HepG2 (cell line): ENCODE data around the gene NF2. TPM values are rescaled to one million over a fixed set of nuclear protein-coding genes. Genes with fewer than 3 reads are reported as not detected.

ENCODE experiments used
- ARNTL ChIP-seq: sonication (generic); formaldehyde crosslinking; IDR thresholded peaks from 2 replicates; pipeline ENCODE4 v1.4.0; 2020; ENCODE audit warnings: mild to moderate bottlenecking, missing genetic modification reagents
- HHEX ChIP-seq: IDR thresholded peaks from 2 replicates; pipeline ENCODE4 v1.6.1; 2016; ENCODE audit warnings: control low read depth
- MLLT10 ChIP-seq: sonication (generic); formaldehyde crosslinking; IDR thresholded peaks from 2 replicates; pipeline ENCODE4 v1.4.0; 2020; ENCODE audit warnings: missing genetic modification reagents
- RBAK ChIP-seq: sonication (generic); formaldehyde crosslinking; IDR thresholded peaks from 2 replicates; pipeline ENCODE4 v1.5.1; 2020; ENCODE audit warnings: mild to moderate bottlenecking, missing genetic modification reagents
- RFX3 ChIP-seq: IDR thresholded peaks from 2 replicates; pipeline ENCODE4 v1.6.1; 2016; ENCODE audit warnings: missing biosample characterization, missing genetic modification reagents
- RXRB ChIP-seq: IDR thresholded peaks from 2 replicates; pipeline ENCODE4 v1.6.1; 2016; ENCODE audit warnings: borderline replicate concordance, missing genetic modification reagents, missing compliant biosample characterization
- SAP130 ChIP-seq: IDR thresholded peaks from 2 replicates; pipeline ENCODE4 v1.6.1; 2016; ENCODE audit warnings: low read depth
- SRSF4 ChIP-seq: fragments of 200-400 bp; formaldehyde crosslinking; IDR thresholded peaks from one replicate; pipeline ENCODE4 v1.6.1; 2018; ENCODE audit warnings: mild to moderate bottlenecking, low read depth, low read length, moderate library complexity; ENCODE audit not compliant: poor library complexity, severe bottlenecking
- STAG1 ChIP-seq: sonication (generic); formaldehyde crosslinking; IDR thresholded peaks from 2 replicates; pipeline ENCODE4 v1.4.0; 2020; ENCODE audit warnings: missing genetic modification reagents
- TRIM24 ChIP-seq: sonication (generic); formaldehyde crosslinking; IDR thresholded peaks from 2 replicates; pipeline ENCODE4 v1.8.0; 2022; ENCODE audit warnings: mild to moderate bottlenecking, missing genetic modification reagents
- ZNF232 ChIP-seq: sonication (generic); formaldehyde crosslinking; IDR thresholded peaks from 2 replicates; pipeline ENCODE4 v1.4.0; 2020; ENCODE audit warnings: missing genetic modification reagents, borderline replicate concordance
- ZNF382 ChIP-seq: sonication (generic); formaldehyde crosslinking; IDR thresholded peaks from 2 replicates; pipeline ENCODE4 v1.5.0; 2020; ENCODE audit warnings: missing genetic modification reagents, mild to moderate bottlenecking, borderline replicate concordance
- ZNF430 ChIP-seq: sonication (generic); formaldehyde crosslinking; IDR thresholded peaks from 2 replicates; pipeline ENCODE4 v1.9.0; 2021; ENCODE audit warnings: mild to moderate bottlenecking, missing genetic modification reagents
- ZNF460 ChIP-seq: sonication (generic); formaldehyde crosslinking; IDR thresholded peaks from 2 replicates; pipeline ENCODE4 v1.5.1; 2020; ENCODE audit warnings: missing genetic modification reagents, mild to moderate bottlenecking, borderline replicate concordance
- ZNF577 ChIP-seq: sonication (generic); formaldehyde crosslinking; IDR thresholded peaks from 2 replicates; pipeline ENCODE4 v1.4.0; 2020; ENCODE audit warnings: mild to moderate bottlenecking, low read depth, missing genetic modification reagents, borderline replicate concordance
- ZNF777 ChIP-seq: sonication (generic); formaldehyde crosslinking; IDR thresholded peaks from 2 replicates; pipeline ENCODE4 v1.4.0; 2020; ENCODE audit warnings: missing genetic modification reagents
- ZNF841 ChIP-seq: sonication (generic); formaldehyde crosslinking; IDR thresholded peaks from 2 replicates; pipeline ENCODE4 v1.8.1; 2023; ENCODE audit warnings: missing genetic modification reagents, borderline replicate concordance
- polyA plus RNA-seq, 8 experiments: library from polyadenylated mRNA; depleted of rRNA in 3 of 8; stranded (reverse) in 7 of 8; unstranded in 1 of 8; fragments of >200 nt; fragmentation: Illumina TruSeq in 4 of 8; extraction: Trizol in 4 of 8; gene quantifications; 2 replicates each; pipeline versions ENCODE4 v1.2.1 to v1.2.3, GENCODE V29; 2011 to 2016; ENCODE audit warnings: low read depth in 4 of 8, missing spikeins in 1 of 8, mixed read lengths in 1 of 8; ENCODE audit not compliant: insufficient read depth in 1 of 8
- total RNA-seq, 5 experiments: library from RNA; depleted of rRNA; stranded (reverse); fragments of >200 nt; fragmentation: Illumina TruSeq; extraction: Trizol; gene quantifications; 2 replicates each; pipeline ENCODE4 v1.2.3, GENCODE V29; 2016; ENCODE audit warnings: low read depth in 1 of 5
- TF ChIP-seq, protein P1 (sequence below): sonication (generic); formaldehyde crosslinking; IDR thresholded peaks from 2 replicates; pipeline ENCODE4 v1.4.0; 2020; ENCODE audit warnings: missing genetic modification reagents, mild to moderate bottlenecking, borderline replicate concordance
- TF ChIP-seq, protein P2 (sequence below): sonication (generic); formaldehyde crosslinking; IDR thresholded peaks from 2 replicates; pipeline ENCODE4 v1.4.0; 2020; ENCODE audit warnings: mild to moderate bottlenecking, missing genetic modification reagents
- TF ChIP-seq, protein P3 (sequence below): sonication (generic); formaldehyde crosslinking; IDR thresholded peaks from 2 replicates; pipeline ENCODE4 v1.4.0; 2020; ENCODE audit warnings: missing genetic modification reagents
- TF ChIP-seq, protein P4 (sequence below): sonication (generic); formaldehyde crosslinking; conservative IDR thresholded peaks from 2 replicates; pipeline ENCODE4 v1.8.0; 2022; ENCODE audit warnings: mild to moderate bottlenecking, moderate library complexity, missing genetic modification reagents
- TF ChIP-seq, protein P5 (sequence below): sonication (generic); formaldehyde crosslinking; IDR thresholded peaks from 2 replicates; pipeline ENCODE4 v1.5.1; 2020; ENCODE audit warnings: mild to moderate bottlenecking, missing genetic modification reagents, moderate library complexity

The NF2 gene
- total and polyA plus RNA-seq, 2 of the 13 experiments (the other 11 are each of a cell fraction or from before 2014, with no cell fraction given), result 9.3 to 33.3 TPM

DNA sequence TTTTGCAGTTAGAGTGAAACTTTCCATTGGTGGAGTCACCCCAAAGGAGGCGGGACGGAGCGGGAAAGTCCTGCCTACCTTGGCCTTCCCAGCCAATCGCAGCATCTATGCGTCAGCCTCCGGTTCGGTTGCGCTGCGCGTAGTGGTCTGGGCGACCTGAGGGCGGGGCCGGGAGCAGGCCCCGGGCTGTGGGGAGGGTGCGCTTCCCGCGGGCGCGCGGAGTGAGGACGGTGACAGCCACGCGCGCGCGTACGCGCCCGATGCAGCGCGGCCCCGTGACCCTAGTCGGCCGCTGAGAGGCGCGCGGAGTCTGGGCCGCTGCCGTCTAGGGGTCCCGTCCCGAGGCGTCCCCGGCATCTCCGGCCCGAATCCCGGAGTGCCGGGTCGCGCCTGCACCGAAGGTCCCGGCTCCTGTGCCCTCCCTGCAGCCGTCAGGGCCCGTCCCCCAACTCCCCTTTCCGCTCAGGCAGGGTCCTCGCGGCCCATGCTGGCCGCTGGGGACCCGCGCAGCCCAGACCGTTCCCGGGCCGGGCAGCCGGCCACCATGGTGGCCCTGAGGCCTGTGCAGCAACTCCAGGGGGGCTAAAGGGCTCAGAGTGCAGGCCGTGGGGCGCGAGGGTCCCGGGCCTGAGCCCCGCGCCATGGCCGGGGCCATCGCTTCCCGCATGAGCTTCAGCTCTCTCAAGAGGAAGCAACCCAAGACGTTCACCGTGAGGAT is at the start of gene NF2 (continued):
- TF ChIP-seq, protein P1, sequence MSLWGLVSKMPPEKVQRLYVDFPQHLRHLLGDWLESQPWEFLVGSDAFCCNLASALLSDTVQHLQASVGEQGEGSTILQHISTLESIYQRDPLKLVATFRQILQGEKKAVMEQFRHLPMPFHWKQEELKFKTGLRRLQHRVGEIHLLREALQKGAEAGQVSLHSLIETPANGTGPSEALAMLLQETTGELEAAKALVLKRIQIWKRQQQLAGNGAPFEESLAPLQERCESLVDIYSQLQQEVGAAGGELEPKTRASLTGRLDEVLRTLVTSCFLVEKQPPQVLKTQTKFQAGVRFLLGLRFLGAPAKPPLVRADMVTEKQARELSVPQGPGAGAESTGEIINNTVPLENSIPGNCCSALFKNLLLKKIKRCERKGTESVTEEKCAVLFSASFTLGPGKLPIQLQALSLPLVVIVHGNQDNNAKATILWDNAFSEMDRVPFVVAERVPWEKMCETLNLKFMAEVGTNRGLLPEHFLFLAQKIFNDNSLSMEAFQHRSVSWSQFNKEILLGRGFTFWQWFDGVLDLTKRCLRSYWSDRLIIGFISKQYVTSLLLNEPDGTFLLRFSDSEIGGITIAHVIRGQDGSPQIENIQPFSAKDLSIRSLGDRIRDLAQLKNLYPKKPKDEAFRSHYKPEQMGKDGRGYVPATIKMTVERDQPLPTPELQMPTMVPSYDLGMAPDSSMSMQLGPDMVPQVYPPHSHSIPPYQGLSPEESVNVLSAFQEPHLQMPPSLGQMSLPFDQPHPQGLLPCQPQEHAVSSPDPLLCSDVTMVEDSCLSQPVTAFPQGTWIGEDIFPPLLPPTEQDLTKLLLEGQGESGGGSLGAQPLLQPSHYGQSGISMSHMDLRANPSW, result peak; percentile 69; the same call in 1 of the 2 replicates
- TF ChIP-seq HHEX (CRISPR knock-in tag), result no peak
- peak; percentile 16; the same call in 1 of the 2 replicates for TF ChIP-seq ARNTL (CRISPR knock-in tag)
- TF ChIP-seq, protein P2, sequence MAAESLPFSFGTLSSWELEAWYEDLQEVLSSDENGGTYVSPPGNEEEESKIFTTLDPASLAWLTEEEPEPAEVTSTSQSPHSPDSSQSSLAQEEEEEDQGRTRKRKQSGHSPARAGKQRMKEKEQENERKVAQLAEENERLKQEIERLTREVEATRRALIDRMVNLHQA (CRISPR knock-in tag), result no peak
- no peak for TF ChIP-seq RFX3 (CRISPR knock-in tag)
- no peak for TF ChIP-seq STAG1 (CRISPR knock-in tag)
- TF ChIP-seq, protein P3, sequence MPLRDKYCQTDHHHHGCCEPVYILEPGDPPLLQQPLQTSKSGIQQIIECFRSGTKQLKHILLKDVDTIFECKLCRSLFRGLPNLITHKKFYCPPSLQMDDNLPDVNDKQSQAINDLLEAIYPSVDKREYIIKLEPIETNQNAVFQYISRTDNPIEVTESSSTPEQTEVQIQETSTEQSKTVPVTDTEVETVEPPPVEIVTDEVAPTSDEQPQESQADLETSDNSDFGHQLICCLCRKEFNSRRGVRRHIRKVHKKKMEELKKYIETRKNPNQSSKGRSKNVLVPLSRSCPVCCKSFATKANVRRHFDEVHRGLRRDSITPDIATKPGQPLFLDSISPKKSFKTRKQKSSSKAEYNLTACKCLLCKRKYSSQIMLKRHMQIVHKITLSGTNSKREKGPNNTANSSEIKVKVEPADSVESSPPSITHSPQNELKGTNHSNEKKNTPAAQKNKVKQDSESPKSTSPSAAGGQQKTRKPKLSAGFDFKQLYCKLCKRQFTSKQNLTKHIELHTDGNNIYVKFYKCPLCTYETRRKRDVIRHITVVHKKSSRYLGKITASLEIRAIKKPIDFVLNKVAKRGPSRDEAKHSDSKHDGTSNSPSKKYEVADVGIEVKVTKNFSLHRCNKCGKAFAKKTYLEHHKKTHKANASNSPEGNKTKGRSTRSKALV (CRISPR knock-in tag), result peak; percentile 58; the same call in 1 of the 2 replicates
- no peak for TF ChIP-seq RXRB
- TF ChIP-seq ZNF430 (CRISPR knock-in tag), result no peak
- peak; percentile 84 for TF ChIP-seq SAP130 (CRISPR knock-in tag)
- no peak for TF ChIP-seq TRIM24 (CRISPR knock-in tag)
- no peak for TF ChIP-seq ZNF382 (CRISPR knock-in tag)
- TF ChIP-seq RBAK (CRISPR knock-in tag), result no peak
- TF ChIP-seq ZNF460 (CRISPR knock-in tag), result no peak
- TF ChIP-seq, protein P4, sequence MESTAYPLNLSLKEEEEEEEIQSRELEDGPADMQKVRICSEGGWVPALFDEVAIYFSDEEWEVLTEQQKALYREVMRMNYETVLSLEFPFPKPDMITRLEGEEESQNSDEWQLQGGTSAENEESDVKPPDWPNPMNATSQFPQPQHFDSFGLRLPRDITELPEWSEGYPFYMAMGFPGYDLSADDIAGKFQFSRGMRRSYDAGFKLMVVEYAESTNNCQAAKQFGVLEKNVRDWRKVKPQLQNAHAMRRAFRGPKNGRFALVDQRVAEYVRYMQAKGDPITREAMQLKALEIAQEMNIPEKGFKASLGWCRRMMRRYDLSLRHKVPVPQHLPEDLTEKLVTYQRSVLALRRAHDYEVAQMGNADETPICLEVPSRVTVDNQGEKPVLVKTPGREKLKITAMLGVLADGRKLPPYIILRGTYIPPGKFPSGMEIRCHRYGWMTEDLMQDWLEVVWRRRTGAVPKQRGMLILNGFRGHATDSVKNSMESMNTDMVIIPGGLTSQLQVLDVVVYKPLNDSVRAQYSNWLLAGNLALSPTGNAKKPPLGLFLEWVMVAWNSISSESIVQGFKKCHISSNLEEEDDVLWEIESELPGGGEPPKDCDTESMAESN (CRISPR knock-in tag), result no peak
- TF ChIP-seq SRSF4, result no peak
- peak; percentile 100 for TF ChIP-seq ZNF777 (CRISPR knock-in tag)
- TF ChIP-seq, protein P5, sequence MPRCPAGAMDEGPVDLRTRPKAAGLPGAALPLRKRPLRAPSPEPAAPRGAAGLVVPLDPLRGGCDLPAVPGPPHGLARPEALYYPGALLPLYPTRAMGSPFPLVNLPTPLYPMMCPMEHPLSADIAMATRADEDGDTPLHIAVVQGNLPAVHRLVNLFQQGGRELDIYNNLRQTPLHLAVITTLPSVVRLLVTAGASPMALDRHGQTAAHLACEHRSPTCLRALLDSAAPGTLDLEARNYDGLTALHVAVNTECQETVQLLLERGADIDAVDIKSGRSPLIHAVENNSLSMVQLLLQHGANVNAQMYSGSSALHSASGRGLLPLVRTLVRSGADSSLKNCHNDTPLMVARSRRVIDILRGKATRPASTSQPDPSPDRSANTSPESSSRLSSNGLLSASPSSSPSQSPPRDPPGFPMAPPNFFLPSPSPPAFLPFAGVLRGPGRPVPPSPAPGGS (CRISPR knock-in tag), result peak; percentile 69; the same call in 1 of the 2 replicates
- TF ChIP-seq MLLT10 (CRISPR knock-in tag), result no peak
- TF ChIP-seq ZNF841 (CRISPR knock-in tag), result no peak
- no peak for TF ChIP-seq ZNF232 (CRISPR knock-in tag)
- TF ChIP-seq ZNF577, result no peak
